Stomach (tissue), 9 donors: ENCODE measurements around the gene MAN2C1. TPM values are rescaled to one million over a fixed set of nuclear protein-coding genes. Genes with fewer than 3 reads are reported as not detected.
"Not testable (repeated sequence)": the region's sequence is repeated elsewhere in the genome, so short reads cannot be mapped to it uniquely, and the experiment has no call there.

Source experiments
- DNase-seq, 2 donors: peaks; one replicate each; pipeline versions ENCODE4 v3.0.0 to v3.0.0-alpha.2; 2013 to 2019
- H3K27ac ChIP-seq, 5 donors: fragments of 200-600 bp in 4 of 5; sonication (generic) in 4 of 5; one replicate each; pipeline ENCODE4 v1.5.1; 2013 to 2019; ENCODE audit warnings: mild to moderate bottlenecking in 1 of 5, moderate library complexity in 1 of 5
- H3K27me3 ChIP-seq, 3 donors: fragments of 200-600 bp; sonication (generic); one replicate each; pipeline ENCODE4 v1.5.1; 2017 to 2019; ENCODE audit warnings: mixed run types in 1 of 3
- H3K36me3 ChIP-seq, 4 donors: fragments of 200-600 bp; sonication (generic); 1 replicate in 3 of 4; 2 replicates in 1 of 4; pipeline ENCODE4 v1.5.1; 2016 to 2019
- H3K4me1 ChIP-seq, 4 donors: fragments of 200-600 bp; sonication (generic); one replicate each; pipeline ENCODE4 v1.5.1; 2016 to 2019
- H3K4me3 ChIP-seq, 4 donors: fragments of 200-600 bp; sonication (generic) in 3 of 4; one replicate each; pipeline ENCODE4 v1.5.1; 2016 to 2019; ENCODE audit warnings: mild to moderate bottlenecking in 1 of 4
- H3K9me3 ChIP-seq, 4 donors: fragments of 200-600 bp; sonication (generic); one replicate each; pipeline ENCODE4 v1.5.1; 2016 to 2019
- CTCF ChIP-seq, 7 experiments: fragments of 450-650 bp in 4 of 7; fragments of 200-600 bp in 3 of 7; sonication (generic) in 3 of 7; IDR thresholded peaks; one replicate each; pipeline ENCODE4 v1.5.1; 2016 to 2019; ENCODE audit warnings: antibody characterized with exemption in 7 of 7, control low read depth in 2 of 7, mild to moderate bottlenecking in 1 of 7
- EP300 ChIP-seq: sonication (generic); formaldehyde crosslinking; IDR thresholded peaks from one replicate; pipeline ENCODE4 v1.6.1; 2017; ENCODE audit warnings: antibody characterized with exemption
- POLR2A ChIP-seq, 4 donors: fragments of 450-650 bp; IDR thresholded peaks; one replicate each; pipeline ENCODE4 v1.6.1; 2016; ENCODE audit warnings: antibody characterized with exemption in 4 of 4, control low read depth in 2 of 4, mild to moderate bottlenecking in 1 of 4, moderate library complexity in 1 of 4
- POLR2AphosphoS5 ChIP-seq, 3 donors: sonication (generic); formaldehyde crosslinking; IDR thresholded peaks; one replicate each; pipeline ENCODE4 v1.6.1; 2016; ENCODE audit warnings: antibody characterized with exemption in 3 of 3
- WGBS, 5 donors: extraction: QIAGEN DNeasy Blood & Tissue Kit in 3 of 5; methylation state at CpG; one replicate each; pipeline versions ENCODE4 v1.1.5 to v1.1.7; 2013 to 2018; 5-methylcytosine and 5-hydroxymethylcytosine counted together
- intact Hi-C: fragments of 100-400 bp; cut with DNase I; formaldehyde crosslinking; loops from one replicate; pipeline ENCODE4 v1.15.1; 2023; ENCODE audit warnings: low total_unique reads
- polyA plus RNA-seq, 3 donors: library from polyadenylated mRNA; stranded (reverse); fragments of 200-250 nt; gene quantifications; one replicate each; pipeline ENCODE4 v1.2.3, GENCODE V29; 2013
- total RNA-seq, 5 donors: library from RNA; depleted of rRNA; stranded (reverse); fragments of >200 nt; gene quantifications; one replicate each; pipeline versions ENCODE4 v1.1.0 to v1.2.3, GENCODE V29; 2014 to 2016
- donor health status: healthy with polysubstance abuse.
- donor health status: Bipolar disorder and iron deficiency.
- donor health status: healthy.

Gene MAN2C1
- total and polyA plus RNA-seq, 8 donors = 103 to 629 (median 262) TPM

GRCh38 chr15:75407083-75407482 is 38.7 kb upstream of the MAN2C1 start:
- Histone ChIP-seq H3K27me3 (no peaks in the 10 kb centered on the region), H3K36me3 (peaks cover 61 to 100% (median 99%) of the 10 kb centered on the region in 4 donors), H3K4me1 (no peaks in the 10 kb centered on the region), H3K4me3 (no peak overlapping the region), H3K27ac (no peak overlapping the region), H3K9me3 (no peaks in the 10 kb centered on the region)
- intact Hi-C loops = no loop called here
- TF ChIP-seq POLR2A (IDR thresholded peaks at IDR 0.05) (no peak), CTCF (IDR thresholded peaks at IDR 0.05) (no peak), POLR2AphosphoS5 (IDR thresholded peaks at IDR 0.05) (no peak), EP300 (no peak)
- DNase-seq = no peak
- 77 to 96% (median 88%) methylated on average over 1 of the region's 1 CpG for WGBS, 5 donors

GRCh38 chr15:75403892-75404291 is 35.5 kb upstream of the MAN2C1 start:
- H3K4me3 ChIP-seq = no peak overlapping the region
- TF ChIP-seq POLR2AphosphoS5 (IDR thresholded peaks at IDR 0.05) (no peak), EP300 (no peak), POLR2A (IDR thresholded peaks at IDR 0.05) (no peak), CTCF (IDR thresholded peaks at IDR 0.05) (no peak)
- no peak for DNase-seq
- no peak overlapping the region for H3K27ac ChIP-seq
- intact Hi-C loops = no loop called here
- 51 to 69% (median 68%) methylated on average over 2 of the region's 2 CpGs for WGBS, 5 donors
- no peaks in the 10 kb centered on the region for H3K9me3 ChIP-seq
- H3K27me3 ChIP-seq = no peaks in the 10 kb centered on the region
- no peaks in the 10 kb centered on the region for H3K4me1 ChIP-seq
- H3K36me3 ChIP-seq = peaks cover 67 to 100% (median 99%) of the 10 kb centered on the region in 4 donors

GRCh38 chr15:75397494-75397893 is 29.1 kb upstream of the MAN2C1 start:
- no peaks in the 10 kb centered on the region for H3K9me3 ChIP-seq
- DNase-seq = no peak
- TF ChIP-seq POLR2A (IDR thresholded peaks at IDR 0.05) (no peak), POLR2AphosphoS5 (IDR thresholded peaks at IDR 0.05) (no peak), EP300 (no peak), CTCF (IDR thresholded peaks at IDR 0.05) (no peak)
- intact Hi-C loops = no loop called here
- no peak overlapping the region for H3K4me3 ChIP-seq
- peaks cover 81 to 100% (median 100%) of the 10 kb centered on the region in 4 donors for H3K36me3 ChIP-seq
- H3K4me1 ChIP-seq = no peaks in the 10 kb centered on the region
- no peak overlapping the region for H3K27ac ChIP-seq
- WGBS, 5 donors = 76 to 88% (median 82%) methylated on average over 2 of the region's 2 CpGs
- no peaks in the 10 kb centered on the region for H3K27me3 ChIP-seq

- Histone ChIP-seq H3K36me3 (peaks cover 65 to 100% (median 98%) of the 10 kb centered on the region in 4 donors), H3K4me1 (peaks cover 0 to 37% (median 11%) of the 10 kb centered on the region in 4 donors), H3K4me3 (no peak overlapping the region), H3K27ac (peak overlapping the region in 1 of 5 donors; percentile 67), H3K9me3 (no peaks in the 10 kb centered on the region), H3K27me3 (no peaks in the 10 kb centered on the region)
- WGBS, 5 donors = 35 to 65% (median 52%) methylated on average over 1 of the region's 1 CpG
- peak in 1 of 2 donors; percentile 13 for DNase-seq
- intact Hi-C loops = no loop called here
- TF ChIP-seq POLR2AphosphoS5 (IDR thresholded peaks at IDR 0.05) (no peak), CTCF (IDR thresholded peaks at IDR 0.05) (no peak), POLR2A (IDR thresholded peaks at IDR 0.05) (no peak), EP300 (no peak)
Measured at GRCh38 chr15:75389791-75390382, 21.5 kb upstream of the MAN2C1 start.

GRCh38 chr15:75383986-75384385 is 15.6 kb upstream of the MAN2C1 start:
- intact Hi-C loops, H3K27me3 ChIP-seq, H3K27ac ChIP-seq, H3K4me3 ChIP-seq, H3K9me3 ChIP-seq: not testable (repeated sequence)
- WGBS, 5 donors = 28 to 71% (median 57%) methylated on average over 4 to 5 of the region's 5 CpGs
- Histone ChIP-seq H3K4me1 (peaks cover 0 to 16% (median 2%) of the 10 kb centered on the region in 4 donors), H3K36me3 (peaks cover 74 to 100% (median 99%) of the 10 kb centered on the region in 4 donors)
- peak in 1 of 2 donors; percentile 47 for DNase-seq
